GM21528 (cell line): ENCODE data around the gene NCKAP5.

ENCODE experiments used
- ATAC-seq: cut with Tn5 transposase; IDR thresholded peaks from one replicate; pipeline ENCODE4 v1.9.1; 2021; ENCODE audit warnings: mild to moderate bottlenecking, moderate library complexity; ENCODE audit not compliant: unreplicated experiment, low FRiP score

The NCKAP5 gene

GRCh38 chr2:133360190-133360589 is 208.1 kb downstream of the NCKAP5 start:
- ATAC-seq: no peak

- ATAC-seq: no peak
These were observed 215.5 kb downstream of the NCKAP5 start for GRCh38 chr2:133352719-133353118.

DNA sequence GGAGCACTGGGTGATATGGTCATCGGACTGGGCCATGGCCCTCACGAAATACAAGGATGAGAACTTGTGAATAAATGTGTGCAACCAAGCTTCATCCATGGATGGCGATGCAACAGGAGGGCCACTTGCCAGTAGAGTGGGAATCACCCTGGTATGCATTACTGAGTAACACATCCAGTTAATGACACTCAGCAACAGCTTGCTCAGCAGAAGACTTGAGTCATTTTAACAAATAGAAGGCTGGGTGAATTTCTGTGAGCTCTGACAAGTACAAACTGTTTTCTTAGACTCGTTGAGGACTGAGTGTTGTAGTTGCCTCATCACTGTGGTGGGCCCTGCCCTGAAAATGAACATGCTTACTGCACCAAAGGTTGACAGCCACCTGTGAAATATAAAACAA is 221.6 kb downstream of the NCKAP5 start:
- ATAC-seq: no peak

GRCh38 chr2:133345638-133346037 is 222.6 kb downstream of the NCKAP5 start:
- no peak for ATAC-seq

- no peak for ATAC-seq
These were observed 223.4 kb downstream of the NCKAP5 start for GRCh38 chr2:133344849-133345248.

GRCh38 chr2:133343018-133343352 is 225.3 kb downstream of the NCKAP5 start:
- ATAC-seq: no peak

- ATAC-seq: no peak
These were observed 225.8 kb downstream of the NCKAP5 start for GRCh38 chr2:133342286-133343017.

- ATAC-seq: no peak
These were observed 226.7 kb downstream of the NCKAP5 start for GRCh38 chr2:133341575-133341974.

GRCh38 chr2:133338224-133338623 is 230.0 kb downstream of the NCKAP5 start:
- ATAC-seq: no peak

DNA sequence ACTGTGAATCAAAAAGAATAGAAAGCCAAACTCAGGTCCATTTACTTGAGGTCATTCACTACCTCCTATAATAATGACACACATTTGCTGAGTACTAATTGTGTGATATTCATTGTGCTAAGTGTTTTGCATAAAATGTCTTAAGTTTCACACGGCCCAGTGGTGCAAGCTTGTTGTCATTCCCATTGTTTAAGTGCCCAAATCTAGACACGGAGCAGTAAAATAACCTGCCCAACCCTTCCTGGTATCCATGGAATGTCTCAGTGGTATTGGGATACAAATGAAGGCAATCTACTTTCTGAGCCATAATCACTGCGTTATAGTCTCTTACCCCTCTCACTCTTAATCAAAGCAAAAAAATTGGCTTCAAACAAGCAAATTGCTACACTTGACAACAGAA is 233.3 kb downstream of the NCKAP5 start:
- ATAC-seq: no peak

- no peak for ATAC-seq
These were observed 235.1 kb downstream of the NCKAP5 start for GRCh38 chr2:133333181-133333580.

GRCh38 chr2:133331436-133331835 is 236.8 kb downstream of the NCKAP5 start:
- ATAC-seq: no peak

DNA sequence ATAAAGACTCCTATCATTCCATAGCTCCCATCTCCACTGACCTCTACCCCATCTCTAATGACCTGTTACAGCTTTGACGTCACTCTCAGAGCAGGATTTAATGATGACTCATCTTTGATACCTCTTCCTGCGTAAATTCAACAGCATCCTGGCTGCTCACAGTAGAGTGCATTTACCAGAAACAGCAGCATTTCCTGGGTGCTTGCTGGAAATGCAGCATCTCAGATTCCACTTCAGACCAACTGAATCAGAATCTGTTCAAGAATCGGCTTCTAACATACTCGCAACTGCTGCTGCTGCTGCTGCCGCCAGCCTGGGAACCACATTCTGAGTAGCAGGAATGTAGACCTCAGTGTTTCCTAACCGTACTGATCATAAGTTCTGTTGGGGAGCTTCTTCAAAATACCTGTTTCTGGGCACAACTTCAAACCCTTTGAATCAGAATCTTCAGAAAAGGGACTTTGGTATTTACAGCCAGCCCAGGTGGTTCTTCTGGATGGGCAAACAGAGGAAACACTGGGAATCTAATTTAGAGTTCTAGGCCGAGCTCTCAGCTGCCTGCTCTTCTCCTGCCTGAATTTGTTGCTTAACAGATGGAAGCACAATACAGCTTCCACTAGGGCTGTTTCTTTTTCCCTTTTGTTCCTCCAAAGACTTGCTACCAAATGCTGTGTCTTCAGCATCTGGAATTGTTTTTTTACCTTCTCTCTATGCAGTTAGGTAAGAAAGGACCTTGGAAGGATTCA is 241.4 kb downstream of the NCKAP5 start:
- no peak for ATAC-seq

DNA sequence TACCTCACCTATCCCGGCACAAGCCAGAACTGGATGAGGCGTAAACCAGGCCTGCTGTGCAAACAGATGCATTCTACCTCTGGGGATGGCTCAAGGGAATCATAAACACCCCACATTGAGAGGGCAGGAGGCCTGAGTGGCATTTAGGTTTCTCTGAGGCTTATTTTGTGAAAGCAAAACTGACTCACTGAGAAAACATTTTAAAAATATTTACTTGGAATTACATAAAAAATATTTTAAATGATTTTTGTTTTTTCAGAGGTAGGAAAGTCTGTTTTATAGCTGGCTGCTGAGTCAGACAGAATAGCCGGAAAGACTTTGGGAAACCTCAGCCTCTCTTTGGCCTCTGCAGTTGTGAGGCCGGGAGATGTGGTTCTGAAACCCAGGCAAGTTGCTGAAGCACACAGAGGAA is 244.1 kb downstream of the NCKAP5 start:
- no peak for ATAC-seq

- no peak for ATAC-seq
These were observed 245.4 kb downstream of the NCKAP5 start for GRCh38 chr2:133322909-133323308.

GRCh38 chr2:133317178-133317577 is 251.1 kb downstream of the NCKAP5 start:
- ATAC-seq: no peak

DNA sequence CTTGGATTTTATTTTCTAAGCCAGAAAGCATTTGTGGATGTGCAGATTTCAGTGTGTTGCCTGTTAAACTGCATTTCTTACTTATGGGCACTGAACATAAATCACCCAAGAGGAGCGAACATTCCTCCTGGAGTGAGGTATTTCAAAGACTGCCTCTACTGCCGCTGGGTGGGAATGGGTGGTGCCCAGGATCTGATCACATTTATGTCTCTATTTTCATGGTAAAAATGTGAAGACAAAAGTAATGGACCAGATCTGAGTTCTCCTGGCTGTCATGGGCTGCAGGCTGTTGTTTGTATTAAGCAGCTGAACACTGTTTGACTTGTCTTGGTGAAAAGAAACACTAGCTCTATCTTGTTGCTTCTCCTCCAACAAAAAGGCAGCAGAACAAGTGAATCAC is 251.7 kb downstream of the NCKAP5 start:
- no peak for ATAC-seq

DNA sequence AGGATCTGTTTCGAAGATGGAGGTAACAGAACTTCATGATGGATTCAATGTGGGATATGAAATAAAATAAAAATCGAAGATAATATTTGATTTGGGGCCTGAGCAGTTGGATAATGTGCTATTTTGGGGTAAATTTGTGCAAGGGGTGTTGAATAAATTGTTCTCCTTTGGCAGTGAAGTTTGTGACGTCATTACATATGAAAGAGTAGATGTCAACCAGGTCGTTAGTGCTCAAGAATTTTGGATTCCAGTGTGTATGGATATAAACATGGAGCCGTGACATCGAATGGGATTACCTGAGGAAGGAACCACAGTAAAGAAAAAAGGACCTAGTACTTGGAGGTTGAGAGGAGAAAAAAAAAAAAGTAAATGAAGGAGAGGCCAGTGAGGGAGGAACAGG is 253.0 kb downstream of the NCKAP5 start:
- no peak for ATAC-seq

DNA sequence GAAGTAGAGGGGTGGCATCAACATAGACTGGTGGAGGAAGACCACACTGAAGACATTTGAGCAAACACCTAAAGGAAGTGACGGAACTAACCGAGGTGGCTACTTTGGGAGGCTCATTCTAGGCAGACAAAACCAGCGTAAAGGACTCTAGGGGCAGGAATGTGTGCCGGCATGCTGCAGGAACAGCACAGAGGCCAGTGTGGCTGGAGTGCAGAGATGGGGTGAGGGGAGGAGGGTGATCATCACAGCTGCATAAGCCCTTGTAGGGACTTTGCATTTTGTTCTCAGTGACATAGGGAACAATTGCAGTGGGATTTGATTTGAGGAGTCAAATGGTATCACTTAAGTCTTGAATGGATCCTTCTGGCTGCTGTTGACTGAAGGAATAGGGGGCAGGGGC is 253.5 kb downstream of the NCKAP5 start:
- ATAC-seq: no peak

GRCh38 chr2:133312038-133312729 is 256.1 kb downstream of the NCKAP5 start:
- no peak for ATAC-seq

GRCh38 chr2:133306236-133306635 is 262.0 kb downstream of the NCKAP5 start:
- ATAC-seq: no peak

DNA sequence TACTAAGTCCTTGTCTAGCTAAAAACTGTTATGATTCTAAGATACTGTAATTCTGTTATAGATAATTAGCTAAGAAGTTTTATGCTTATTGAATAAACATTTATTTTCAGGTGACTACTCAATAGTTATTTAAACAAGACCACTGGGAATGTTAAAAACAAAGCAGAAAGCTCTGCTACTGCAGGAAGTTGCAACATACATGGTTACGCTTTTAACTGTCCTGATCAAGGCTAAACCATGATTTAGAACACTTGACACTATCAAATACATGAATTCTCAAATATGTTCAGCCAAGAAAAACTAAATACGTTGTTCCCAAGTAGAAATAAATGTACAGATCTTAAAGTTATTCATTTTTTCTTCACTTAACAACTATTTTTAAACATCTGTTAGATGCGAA is 263.9 kb downstream of the NCKAP5 start:
- no peak for ATAC-seq
